Lower leg skin (tissue), 3 donors: Measurements from ENCODE around the gene XYLB.

ENCODE experiments used
- CTCF ChIP-seq, 3 donors: fragments of 450-650 bp; IDR thresholded peaks; one replicate each; pipeline ENCODE4 v1.5.1; 2016; ENCODE audit warnings: antibody characterized with exemption in 3 of 3, mild to moderate bottlenecking in 3 of 3, moderate library complexity in 2 of 3
- POLR2A ChIP-seq, 2 donors: fragments of 450-650 bp; IDR thresholded peaks; one replicate each; pipeline ENCODE4 v1.6.1; 2016 to 2017; ENCODE audit warnings: antibody characterized with exemption in 2 of 2, mild to moderate bottlenecking in 1 of 2, moderate library complexity in 1 of 2

DNA sequence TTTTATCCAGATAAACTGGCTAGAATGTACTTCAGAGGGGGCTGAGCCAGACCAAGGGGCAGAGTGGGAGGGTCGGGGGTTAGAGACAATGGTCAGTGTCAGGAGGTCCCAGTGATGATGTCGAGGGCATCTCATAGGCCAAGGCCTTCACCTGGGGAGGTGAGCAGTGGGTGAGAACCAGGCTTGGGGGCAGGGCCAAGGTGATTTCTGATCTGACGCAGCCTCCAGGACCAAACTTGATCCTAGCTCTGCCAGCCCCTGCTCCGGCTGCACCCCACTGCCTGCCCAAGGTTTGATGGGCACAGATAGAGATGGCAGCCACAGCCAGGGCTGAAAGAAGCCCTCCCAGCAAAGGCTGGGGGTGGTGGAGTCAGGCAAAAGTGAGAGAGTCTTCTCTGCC, 14.9 kb downstream of the XYLB start:
- no peak for TF ChIP-seq CTCF (IDR thresholded peaks at IDR 0.05)
- TF ChIP-seq POLR2A (IDR thresholded peaks at IDR 0.05): no peak
